ELR (cell line): ENCODE data around the gene POLR2M.
A peak's percentile ranks its signal among the peaks of the same experiment; 100 is the strongest.

ENCODE experiments used
- DNase-seq: peaks from one replicate; pipeline ENCODE4 v3.0.0-alpha.2; 2015; ENCODE audit warnings: low read depth

Gene POLR2M

GRCh38 chr15:57692709-57693108 is 13.8 kb upstream of the POLR2M start:
- no peak for DNase-seq

- DNase-seq = no peak
Observed at GRCh38 chr15:57694279-57694678, 12.2 kb upstream of the POLR2M start.

- no peak for DNase-seq
Observed at GRCh38 chr15:57696146-57696545, 10.4 kb upstream of the POLR2M start.

GRCh38 chr15:57697588-57697987 is 8.9 kb upstream of the POLR2M start:
- DNase-seq = peak; percentile 19

- no peak for DNase-seq
Observed at GRCh38 chr15:57698243-57698642, 8.3 kb upstream of the POLR2M start.

- no peak for DNase-seq
Observed at GRCh38 chr15:57698991-57699390, 7.5 kb upstream of the POLR2M start.

- peak; percentile 51 for DNase-seq
Observed at GRCh38 chr15:57703387-57703786, 3.1 kb upstream of the POLR2M start.

- DNase-seq = no peak
Observed at GRCh38 chr15:57704441-57704840, 2.1 kb upstream of the POLR2M start.

GRCh38 chr15:57705746-57706404 is 639 bp upstream of the POLR2M start:
- DNase-seq = no peak

- DNase-seq = peak; percentile 40
Observed at GRCh38 chr15:57708047-57708446, 1.5 kb downstream of the POLR2M start.

- DNase-seq = no peak
Observed at GRCh38 chr15:57718309-57718708, 11.8 kb downstream of the POLR2M start.

- no peak for DNase-seq
Observed at GRCh38 chr15:57720867-57721266, 14.4 kb downstream of the POLR2M start.

GRCh38 chr15:57726411-57726810 is 19.9 kb downstream of the POLR2M start:
- peak; percentile 17 for DNase-seq

- DNase-seq = peak; percentile 15
Observed at GRCh38 chr15:57727031-57727430, 20.5 kb downstream of the POLR2M start.

- DNase-seq = no peak
Observed at GRCh38 chr15:57728436-57728835, 21.9 kb downstream of the POLR2M start.

GRCh38 chr15:57730876-57731275 is 24.4 kb downstream of the POLR2M start:
- DNase-seq = no peak

GRCh38 chr15:57731530-57732103 is 25.1 kb downstream of the POLR2M start:
- no peak for DNase-seq

GRCh38 chr15:57732526-57733331 is 26.2 kb downstream of the POLR2M start:
- DNase-seq = peak; percentile 75

GRCh38 chr15:57734860-57735259 is 28.3 kb downstream of the POLR2M start:
- DNase-seq = no peak

- DNase-seq = no peak
Observed at GRCh38 chr15:57735431-57735830, 28.9 kb downstream of the POLR2M start.

GRCh38 chr15:57735891-57736290 is 29.4 kb downstream of the POLR2M start:
- no peak for DNase-seq

- no peak for DNase-seq
Observed at GRCh38 chr15:57736591-57736990, 30.1 kb downstream of the POLR2M start.

- no peak for DNase-seq
Observed at GRCh38 chr15:57738734-57739237, 32.3 kb downstream of the POLR2M start.
